KOPT-K1 (cell line): ENCODE results near the gene MCRIP1.

Source experiments
- H3K27ac ChIP-seq: fragments of 200-600 bp; sonication (generic); 2 replicates; pipeline ENCODE4 v1.5.1; 2016; ENCODE audit warnings: antibody characterized with exemption, mild to moderate bottlenecking, low read depth, low read length; ENCODE audit not compliant: poor library complexity, severe bottlenecking
- H3K36me3 ChIP-seq: fragments of 200-600 bp; sonication (generic); 2 replicates; pipeline ENCODE4 v1.5.1; 2017; ENCODE audit warnings: antibody characterized with exemption, mild to moderate bottlenecking, low read length, moderate library complexity; ENCODE audit not compliant: insufficient read depth
- H3K9me3 ChIP-seq: fragments of 200-600 bp; sonication (generic); 2 replicates; pipeline ENCODE4 v1.5.1; 2017; ENCODE audit warnings: antibody characterized with exemption, low read length, mild to moderate bottlenecking; ENCODE audit not compliant: insufficient read depth, poor library complexity, severe bottlenecking

MCRIP1 gene

GRCh38 chr17:81833160-81833920 is at the start of gene MCRIP1:
Gene MCRIP1 (minus strand): TSS chr17:81833291. CDS start chr17:81824506, 8,785 bp downstream.
- no peaks in the 10 kb centered on the region for H3K36me3 ChIP-seq
- peak within 1 kb of the TSS; percentile 97 for H3K27ac ChIP-seq
- H3K9me3 ChIP-seq, result no peaks in the 10 kb centered on the region

GRCh38 chr17:81879121-81879520 is 46.0 kb upstream of the MCRIP1 start:
- no peak overlapping the region for H3K27ac ChIP-seq
- H3K9me3 ChIP-seq, result no peaks in the 10 kb centered on the region
- H3K36me3 ChIP-seq, result peaks cover 77% of the 10 kb centered on the region

- Histone ChIP-seq H3K36me3 (peaks cover 68% of the 10 kb centered on the region), H3K27ac (no peak overlapping the region), H3K9me3 (no peaks in the 10 kb centered on the region)
These were observed 45.2 kb upstream of the MCRIP1 start for GRCh38 chr17:81878294-81878693.

- Histone ChIP-seq H3K36me3 (peaks cover 61% of the 10 kb centered on the region), H3K9me3 (no peaks in the 10 kb centered on the region), H3K27ac (no peak overlapping the region)
These were observed 44.5 kb upstream of the MCRIP1 start for GRCh38 chr17:81877569-81877968.

GRCh38 chr17:81871387-81872230 is 38.5 kb upstream of the MCRIP1 start:
- Histone ChIP-seq H3K36me3 (peaks cover 40% of the 10 kb centered on the region), H3K27ac (peak overlapping the region; percentile 98), H3K9me3 (no peaks in the 10 kb centered on the region)

GRCh38 chr17:81870981-81871386 is 37.9 kb upstream of the MCRIP1 start, which contains the start of gene ARHGDIA:
Gene ARHGDIA (minus strand): TSS chr17:81871337. CDS start chr17:81869930, 1,407 bp downstream.
- H3K36me3 ChIP-seq, result peaks cover 45% of the 10 kb centered on the region

GRCh38 chr17:81870131-81870980 is 37.3 kb upstream of the MCRIP1 start:
- H3K27ac ChIP-seq, result peak overlapping the region; percentile 98
- peaks cover 51% of the 10 kb centered on the region for H3K36me3 ChIP-seq
- no peaks in the 10 kb centered on the region for H3K9me3 ChIP-seq

More at GRCh38 chr17:81870981-81871386, 37.9 kb upstream of the MCRIP1 start, which contains the start of gene ARHGDIA:
- H3K27ac ChIP-seq, result peak within 1 kb of the TSS; percentile 98
- no peaks in the 10 kb centered on the region for H3K9me3 ChIP-seq

- Histone ChIP-seq H3K27ac (peak overlapping the region; percentile 98), H3K36me3 (peaks cover 60% of the 10 kb centered on the region), H3K9me3 (no peaks in the 10 kb centered on the region)
These were observed 36.4 kb upstream of the MCRIP1 start for GRCh38 chr17:81869221-81870130.

- Histone ChIP-seq H3K9me3 (no peaks in the 10 kb centered on the region), H3K36me3 (peaks cover 67% of the 10 kb centered on the region), H3K27ac (no peak overlapping the region)
These were observed 35.7 kb upstream of the MCRIP1 start for GRCh38 chr17:81868674-81869220.

GRCh38 chr17:81867991-81868673 is 35.0 kb upstream of the MCRIP1 start:
- Histone ChIP-seq H3K36me3 (peaks cover 73% of the 10 kb centered on the region), H3K9me3 (no peaks in the 10 kb centered on the region), H3K27ac (peak overlapping the region; percentile 53)

- Histone ChIP-seq H3K9me3 (no peaks in the 10 kb centered on the region), H3K27ac (peak overlapping the region; percentile 53), H3K36me3 (peaks cover 81% of the 10 kb centered on the region)
These were observed 34.3 kb upstream of the MCRIP1 start for GRCh38 chr17:81867170-81867990.

- Histone ChIP-seq H3K9me3 (no peaks in the 10 kb centered on the region), H3K27ac (peak overlapping the region; percentile 53), H3K36me3 (peaks cover 81% of the 10 kb centered on the region)
These were observed 33.5 kb upstream of the MCRIP1 start for GRCh38 chr17:81866440-81867169.
